HFF-Myc (cell line): Measurements from ENCODE around the gene ZBED4.

Experiments used
- DNase-seq: peaks from one replicate; pipeline ENCODE4 v3.0.0-alpha.2; 2011; ENCODE audit warnings: low read depth; ENCODE audit errors: extremely low read depth
- H3K4me3 ChIP-seq: replicated peaks from 2 replicates; pipeline ENCODE4 v1.5.1; 2011; ENCODE audit warnings: low read depth, mild to moderate bottlenecking, control low read depth, low read length
- TF ChIP-seq, protein P1 (sequence below): IDR thresholded peaks from 2 replicates; pipeline ENCODE4 v1.5.1; 2012; ENCODE audit warnings: mild to moderate bottlenecking, low read depth, low read length, control low read depth; ENCODE audit errors: missing control alignments

Gene ZBED4

DNA sequence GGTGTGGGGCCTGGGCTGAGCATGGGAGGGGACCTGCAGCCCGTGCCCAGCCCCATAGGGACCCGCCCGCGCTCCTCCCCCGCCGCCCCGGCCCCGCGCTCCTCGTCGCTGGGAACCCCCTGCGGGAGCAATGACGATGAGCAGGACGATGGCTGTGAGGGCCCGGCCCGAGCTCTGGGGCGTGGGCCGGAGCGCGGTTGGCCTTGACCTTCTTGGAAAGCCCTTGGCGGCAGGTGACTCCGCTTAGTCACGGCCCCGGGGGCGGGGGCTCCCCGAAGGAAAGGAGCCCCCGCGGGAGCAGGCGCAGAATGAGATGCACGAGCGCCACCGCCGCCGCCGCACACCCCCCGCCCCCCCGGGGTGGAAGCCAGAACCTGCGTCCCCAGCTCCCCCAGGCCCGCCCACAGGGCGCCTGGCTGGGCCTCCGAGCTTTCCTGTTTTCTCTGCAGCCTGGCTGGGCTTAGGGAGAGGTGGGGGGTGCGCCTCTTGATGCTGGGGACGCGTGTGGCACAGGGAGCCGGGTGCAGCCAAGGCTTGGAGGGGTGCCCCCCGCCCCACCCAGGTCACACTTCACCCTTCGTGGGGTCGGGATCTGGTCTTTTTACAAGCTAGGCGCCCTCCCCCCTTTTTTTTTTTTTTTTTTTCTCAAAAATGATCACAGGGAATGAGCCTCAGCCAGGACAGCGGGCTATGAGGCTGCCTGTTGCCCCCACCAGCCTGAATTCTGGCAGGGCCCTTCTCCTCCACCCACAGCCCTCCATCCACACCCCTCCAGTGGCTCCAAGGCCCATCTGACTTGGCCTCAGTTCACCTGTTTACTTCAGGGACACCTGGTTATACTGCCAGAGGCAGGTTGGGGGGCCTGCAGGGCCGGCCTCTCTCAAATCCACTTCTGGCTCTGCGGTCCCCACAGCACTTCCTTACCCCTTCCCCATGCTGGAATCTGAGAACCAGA lies 82.7 kb downstream of the ZBED4 start:
- H3K4me3 ChIP-seq = peak overlapping the region; percentile 13; the same call in 1 of the 2 replicates
- DNase-seq = no peak
- TF ChIP-seq, protein P1, sequence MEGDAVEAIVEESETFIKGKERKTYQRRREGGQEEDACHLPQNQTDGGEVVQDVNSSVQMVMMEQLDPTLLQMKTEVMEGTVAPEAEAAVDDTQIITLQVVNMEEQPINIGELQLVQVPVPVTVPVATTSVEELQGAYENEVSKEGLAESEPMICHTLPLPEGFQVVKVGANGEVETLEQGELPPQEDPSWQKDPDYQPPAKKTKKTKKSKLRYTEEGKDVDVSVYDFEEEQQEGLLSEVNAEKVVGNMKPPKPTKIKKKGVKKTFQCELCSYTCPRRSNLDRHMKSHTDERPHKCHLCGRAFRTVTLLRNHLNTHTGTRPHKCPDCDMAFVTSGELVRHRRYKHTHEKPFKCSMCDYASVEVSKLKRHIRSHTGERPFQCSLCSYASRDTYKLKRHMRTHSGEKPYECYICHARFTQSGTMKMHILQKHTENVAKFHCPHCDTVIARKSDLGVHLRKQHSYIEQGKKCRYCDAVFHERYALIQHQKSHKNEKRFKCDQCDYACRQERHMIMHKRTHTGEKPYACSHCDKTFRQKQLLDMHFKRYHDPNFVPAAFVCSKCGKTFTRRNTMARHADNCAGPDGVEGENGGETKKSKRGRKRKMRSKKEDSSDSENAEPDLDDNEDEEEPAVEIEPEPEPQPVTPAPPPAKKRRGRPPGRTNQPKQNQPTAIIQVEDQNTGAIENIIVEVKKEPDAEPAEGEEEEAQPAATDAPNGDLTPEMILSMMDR = no peak

DNA sequence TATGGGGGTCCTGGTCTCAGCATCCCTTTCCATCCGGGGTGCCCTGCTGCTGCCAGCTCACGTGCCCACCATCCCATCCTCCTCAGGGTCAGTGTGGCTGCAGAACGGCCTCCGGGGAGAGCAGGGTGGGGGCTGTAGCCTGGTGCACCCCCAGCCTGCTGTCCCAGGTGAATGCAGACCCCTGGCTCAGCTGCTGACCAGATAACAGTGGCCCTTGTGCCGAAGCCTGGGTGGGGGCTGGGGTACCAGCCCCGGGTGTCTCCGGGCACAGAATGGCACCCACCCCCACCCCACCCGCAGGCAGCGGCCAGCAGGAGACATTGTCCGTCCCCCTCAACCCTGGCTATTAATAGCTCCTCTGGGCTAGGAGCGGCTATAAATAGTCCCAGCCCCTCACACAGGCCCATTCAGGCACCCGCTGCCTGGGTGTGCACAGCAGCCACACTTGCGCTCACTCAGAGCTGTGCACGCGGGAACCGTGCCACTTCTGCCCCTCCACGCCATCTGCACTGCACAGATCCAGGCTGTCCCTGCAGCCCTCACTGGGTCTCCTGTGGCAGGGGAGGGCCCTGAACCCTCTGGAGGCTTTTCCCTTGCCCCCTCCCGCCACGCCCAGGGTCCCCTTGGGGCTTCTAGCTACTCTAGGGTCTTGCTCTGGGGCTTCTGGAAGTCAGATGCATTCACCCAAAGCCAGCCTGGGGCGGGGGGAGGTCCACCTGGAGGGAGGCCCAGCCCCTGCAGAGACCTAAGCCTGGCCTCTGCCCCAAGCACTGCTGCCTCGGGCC lies 83.5 kb downstream of the ZBED4 start:
- TF ChIP-seq, protein P1 = no peak

DNA sequence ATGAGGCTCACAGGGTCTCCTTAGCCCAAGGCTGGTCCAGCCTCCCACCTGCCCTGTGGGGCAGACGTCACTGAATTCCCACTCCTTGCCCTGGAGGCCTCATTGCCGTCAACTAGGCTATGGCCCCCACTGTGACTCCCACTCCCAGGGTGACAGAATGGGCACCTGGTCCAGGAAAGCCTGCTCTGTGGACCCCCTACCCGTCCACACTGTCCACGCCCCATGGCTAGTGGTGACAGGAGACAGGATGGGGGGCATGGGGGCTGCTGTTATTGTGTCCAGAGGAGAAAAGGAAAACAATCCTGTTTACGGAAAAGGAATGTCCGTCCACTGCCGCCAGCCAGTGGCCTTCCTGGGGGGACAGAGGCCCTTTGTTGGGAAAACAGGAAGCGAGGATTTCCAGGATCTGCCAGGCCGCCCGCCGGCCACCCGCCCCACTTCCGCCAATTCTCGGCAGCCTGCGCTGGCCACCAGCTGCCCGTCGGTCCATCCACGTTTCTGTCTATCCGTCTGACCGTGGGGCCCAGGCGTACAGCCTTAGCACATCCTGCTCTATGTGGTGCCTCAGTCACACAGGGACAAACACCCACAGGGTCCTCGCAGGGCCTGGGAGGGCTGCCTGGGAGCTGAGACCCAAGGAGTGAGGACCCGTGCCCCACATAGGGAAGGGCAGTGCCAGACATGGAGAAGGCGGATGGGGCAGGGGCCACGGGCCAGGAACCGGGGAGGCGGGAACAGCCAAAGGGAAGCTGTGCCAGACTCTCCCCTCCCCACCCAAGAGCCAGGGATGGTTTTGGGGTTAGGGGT lies 84.3 kb downstream of the ZBED4 start:
- DNase-seq = no peak
- no peak overlapping the region for H3K4me3 ChIP-seq
- TF ChIP-seq, protein P1 = no peak

More for the DNA sequence above, 83.5 kb downstream of the ZBED4 start:
- H3K4me3 ChIP-seq = no peak overlapping the region
- no peak for DNase-seq

DNA sequence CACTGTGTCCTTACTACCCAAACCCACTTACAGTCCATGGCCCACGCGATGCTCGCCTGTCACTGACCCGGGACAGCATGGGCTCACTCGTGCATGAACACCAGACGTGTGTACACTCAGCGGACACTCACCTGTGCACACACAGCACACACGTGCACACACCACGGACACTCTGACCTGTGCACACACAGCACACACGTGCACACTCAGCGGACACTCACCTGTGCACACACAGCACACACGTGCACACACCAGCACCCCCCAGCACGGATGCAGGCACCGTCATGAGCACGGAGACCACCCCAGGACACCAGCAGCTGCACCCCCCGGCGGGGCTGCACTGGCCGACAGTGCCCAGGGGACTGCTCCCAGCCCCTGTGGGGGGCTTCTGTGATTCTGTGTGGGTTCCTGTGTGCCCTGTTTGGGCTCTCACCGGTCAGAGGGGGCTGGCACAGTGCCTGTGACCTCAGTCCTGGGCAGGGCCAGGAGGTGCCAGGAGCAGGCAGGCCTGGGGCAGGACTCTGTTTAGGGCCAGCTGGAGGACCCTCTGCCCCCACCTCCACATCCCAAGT lies 85.0 kb downstream of the ZBED4 start:
- no peak for DNase-seq
- H3K4me3 ChIP-seq = no peak overlapping the region
- TF ChIP-seq, protein P1 = no peak
